Smooth muscle cell (in vitro differentiated cells): ENCODE results near the gene KCNE2. TPM values are rescaled to one million over a fixed set of nuclear protein-coding genes. Genes with fewer than 3 reads are reported as not detected.
"Not testable (repeated sequence)": the region's sequence is repeated elsewhere in the genome, so short reads cannot be mapped to it uniquely, and the experiment has no call there.

ENCODE experiments used
- DNase-seq: peaks from one replicate; lab custom pipeline; 2025; ENCODE audit not compliant: unreplicated experiment; lab: John Stamatoyannopoulos, UW
- H2AFZ ChIP-seq: fragments of 200-600 bp; sonication (generic); 2 replicates; pipeline ENCODE4 v1.6.0; 2016; ENCODE audit warnings: antibody characterized with exemption, low read depth, mild to moderate bottlenecking
- H3F3A ChIP-seq: fragments of 200-600 bp; sonication (generic); 2 replicates; pipeline ENCODE4 v1.6.0; 2017; ENCODE audit warnings: antibody characterized with exemption, low read depth
- H3K27ac ChIP-seq: fragments of 200-600 bp; sonication (generic); 2 replicates; pipeline ENCODE4 v1.5.1; 2016; ENCODE audit warnings: low read depth, mild to moderate bottlenecking
- H3K27me3 ChIP-seq: fragments of 200-600 bp; sonication (generic); 2 replicates; pipeline ENCODE4 v1.6.1; 2016; ENCODE audit warnings: low read depth, mild to moderate bottlenecking
- H3K36me3 ChIP-seq: fragments of 200-600 bp; sonication (generic); 2 replicates; pipeline ENCODE4 v1.5.1; 2016; ENCODE audit warnings: low read depth
- H3K4me1 ChIP-seq: fragments of 200-600 bp; sonication (generic); 2 replicates; pipeline ENCODE4 v1.5.1; 2016; ENCODE audit warnings: low read depth
- H3K4me2 ChIP-seq: fragments of 200-600 bp; sonication (generic); 2 replicates; pipeline ENCODE4 v1.6.0; 2016; ENCODE audit warnings: mild to moderate bottlenecking
- H3K4me3 ChIP-seq: fragments of 200-600 bp; sonication (generic); 2 replicates; pipeline ENCODE4 v1.5.1; 2016; ENCODE audit warnings: mild to moderate bottlenecking
- H3K79me2 ChIP-seq: fragments of 200-600 bp; sonication (generic); 2 replicates; pipeline ENCODE4 v1.6.0; 2016; ENCODE audit warnings: low read depth, mild to moderate bottlenecking
- H3K9ac ChIP-seq: fragments of 200-600 bp; sonication (generic); 2 replicates; pipeline ENCODE4 v1.6.0; 2016; ENCODE audit warnings: low read depth
- H3K9me3 ChIP-seq: fragments of 200-600 bp; sonication (generic); replicated peaks from 2 replicates; pipeline ENCODE4 v1.5.1; 2016; ENCODE audit warnings: low read depth
- H4K20me1 ChIP-seq: fragments of 200-600 bp; sonication (generic); 2 replicates; pipeline ENCODE4 v1.6.0; 2016; ENCODE audit warnings: low read depth
- WGBS: methylation state at CpG from one replicate; pipeline ENCODE4 v1.1.7; 2016; ENCODE audit warnings: low lambda C conversion rate; 5-methylcytosine and 5-hydroxymethylcytosine counted together
- polyA plus RNA-seq: library from polyadenylated mRNA; unstranded; fragments of >200 nt; fragmentation: Nextera tagmentation; extraction: Ambion mirVana; gene quantifications from 2 replicates; pipeline ENCODE4 v1.2.1, GENCODE V29; 2016
- total RNA-seq: library from RNA; depleted of rRNA; stranded (reverse); fragments of >200 nt; gene quantifications from 2 replicates; pipeline ENCODE4 v1.2.3, GENCODE V29; 2014

Gene KCNE2
- total and polyA plus RNA-seq, 2 experiments from 2014 or later: 1.1 TPM; not detected in 1

DNA sequence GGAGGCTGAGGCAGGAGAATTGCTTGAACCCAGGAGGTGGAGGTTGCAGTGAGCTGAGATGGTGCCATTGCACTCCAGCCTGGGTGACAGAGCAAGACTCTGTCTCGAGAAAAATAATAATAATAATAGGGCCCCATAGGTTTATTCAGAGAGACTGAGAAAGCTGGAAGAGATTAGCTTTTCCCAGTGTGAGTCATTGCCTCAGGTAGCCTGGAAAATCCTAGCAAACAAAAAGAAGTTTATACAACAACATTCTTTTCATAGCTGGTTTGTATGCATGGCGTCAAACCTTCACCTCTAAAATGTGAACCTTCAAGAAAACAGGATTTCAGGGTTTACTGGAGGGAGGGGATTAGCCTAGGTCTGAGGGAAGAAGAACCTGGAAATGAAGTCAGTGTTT, 19.3 kb downstream of the KCNE2 start:
- H3K4me2 ChIP-seq, H2AFZ ChIP-seq, DNase-seq, H3K27me3 ChIP-seq, H3K79me2 ChIP-seq, H3F3A ChIP-seq, H3K4me1 ChIP-seq, H3K36me3 ChIP-seq, H3K9me3 ChIP-seq, H3K4me3 ChIP-seq, H3K9ac ChIP-seq, H4K20me1 ChIP-seq, H3K27ac ChIP-seq: not testable (repeated sequence)
- WGBS: no CpG with 5 or more reads among the region's 2 CpGs

DNA sequence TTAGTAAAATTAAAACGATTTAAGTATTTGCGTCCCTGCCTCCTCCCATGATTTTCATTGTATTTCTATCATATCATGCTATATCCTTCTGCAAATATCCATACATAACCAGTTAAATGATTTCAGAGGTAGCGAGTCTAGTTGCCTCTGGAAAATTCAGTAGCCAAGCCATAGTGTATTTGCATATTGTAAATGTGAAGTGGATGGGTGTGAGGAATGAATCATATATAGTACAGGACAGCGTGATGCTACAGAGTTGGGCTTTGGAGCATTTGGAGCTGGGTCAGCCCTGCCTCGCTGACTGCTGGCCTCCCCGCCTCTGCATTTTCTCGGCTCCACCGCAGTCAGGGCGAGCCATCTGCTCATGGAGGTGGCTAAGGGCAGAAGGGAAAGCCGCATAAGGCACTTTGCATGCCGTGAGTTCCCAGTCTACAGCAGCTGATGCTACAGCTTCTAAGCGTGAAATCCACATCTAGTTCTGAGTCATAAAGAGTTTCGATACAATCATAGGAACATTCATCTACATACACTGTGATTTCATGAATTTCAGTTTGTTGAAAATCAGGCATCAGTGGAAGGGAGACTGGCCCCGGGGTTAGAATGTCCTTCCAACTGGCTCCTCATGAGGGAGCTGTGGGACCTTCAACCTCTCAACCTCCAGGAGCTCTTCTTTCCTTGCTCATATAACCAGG, 20.1 kb downstream of the KCNE2 start:
- H3K4me1 ChIP-seq, H3K9me3 ChIP-seq, H3K27ac ChIP-seq, H3K36me3 ChIP-seq, H3F3A ChIP-seq, H4K20me1 ChIP-seq, H3K4me3 ChIP-seq, H3K27me3 ChIP-seq, H2AFZ ChIP-seq, H3K9ac ChIP-seq, DNase-seq, H3K4me2 ChIP-seq, H3K79me2 ChIP-seq: not testable (repeated sequence)
- no CpG with 5 or more reads among the region's 14 CpGs for WGBS

DNA sequence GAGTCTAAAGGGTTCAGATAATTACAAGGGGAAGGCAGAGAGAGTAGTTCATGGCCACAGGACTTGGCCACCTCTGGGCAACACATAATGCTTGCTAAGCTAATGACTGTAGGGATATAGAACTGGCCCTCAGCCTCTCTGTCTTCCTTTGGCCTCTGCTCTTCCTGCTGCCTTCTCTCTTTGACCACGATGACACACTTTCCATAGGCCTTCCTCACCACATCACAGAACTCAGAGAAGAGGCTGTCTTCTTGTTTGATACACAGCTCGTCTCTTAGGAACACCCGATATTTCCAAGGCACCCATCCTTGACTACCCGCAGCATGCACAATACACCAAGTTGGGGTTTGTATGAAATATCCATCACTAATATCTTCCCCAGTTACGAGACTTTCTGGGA, 36.7 kb downstream of the KCNE2 start:
- H3K4me2 ChIP-seq, H4K20me1 ChIP-seq, DNase-seq, H3K27ac ChIP-seq, H3K9ac ChIP-seq, H3K79me2 ChIP-seq, H3F3A ChIP-seq, H2AFZ ChIP-seq, H3K9me3 ChIP-seq, H3K4me3 ChIP-seq, H3K36me3 ChIP-seq, H3K27me3 ChIP-seq, H3K4me1 ChIP-seq: not testable (repeated sequence)
- no CpG with 5 or more reads among the region's 5 CpGs for WGBS

DNA sequence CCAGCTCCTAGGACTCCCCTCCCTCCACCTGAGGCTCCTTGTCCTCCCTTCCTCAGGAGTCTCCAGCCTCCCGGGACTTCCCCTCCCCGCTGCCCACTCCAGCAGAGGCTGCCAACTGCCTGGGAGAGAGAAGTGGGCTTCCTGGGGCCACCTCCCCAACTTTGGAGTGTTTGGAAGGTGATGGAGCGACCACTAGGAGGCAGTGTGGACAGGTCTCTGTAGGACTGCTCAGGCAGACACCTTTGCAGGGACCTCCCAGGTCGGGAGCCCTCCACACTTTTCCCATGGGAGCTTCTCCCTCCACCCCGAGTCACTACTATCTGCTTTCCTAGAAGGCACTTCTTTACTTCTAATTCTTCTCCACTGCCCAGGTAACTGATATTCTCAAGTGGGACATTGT, 40.9 kb downstream of the KCNE2 start:
- not testable (repeated sequence) for H3K9ac ChIP-seq, H3K9me3 ChIP-seq, H3K4me2 ChIP-seq, DNase-seq, H4K20me1 ChIP-seq, H3K27me3 ChIP-seq, H3K27ac ChIP-seq, H3K4me1 ChIP-seq, H2AFZ ChIP-seq, H3K4me3 ChIP-seq, H3K79me2 ChIP-seq, H3F3A ChIP-seq, H3K36me3 ChIP-seq
- no CpG with 5 or more reads among the region's 5 CpGs for WGBS

DNA sequence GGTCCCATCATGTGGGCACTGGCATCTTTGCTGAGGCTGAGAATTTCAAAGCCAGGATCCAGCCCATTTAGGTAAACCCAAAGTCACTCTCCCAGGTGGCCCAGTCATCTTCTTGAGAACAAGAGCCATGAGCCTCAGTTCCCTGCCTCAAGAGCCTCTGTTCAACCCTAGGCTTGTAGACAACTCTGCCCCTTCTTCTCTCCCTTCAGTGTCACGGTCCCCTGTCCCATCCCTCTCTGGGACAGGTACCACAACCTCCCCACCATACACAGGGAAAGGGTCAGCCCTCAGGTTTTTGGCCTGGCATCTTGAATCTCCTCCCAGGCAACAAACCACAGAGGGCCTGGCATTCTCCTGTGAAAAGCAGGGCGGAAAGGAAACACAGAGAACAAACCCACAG, 41.9 kb downstream of the KCNE2 start:
- H3K79me2 ChIP-seq, H3K27ac ChIP-seq, H3K4me2 ChIP-seq, H3K27me3 ChIP-seq, H3K4me1 ChIP-seq, DNase-seq, H3F3A ChIP-seq, H3K4me3 ChIP-seq, H3K9ac ChIP-seq, H2AFZ ChIP-seq, H3K36me3 ChIP-seq, H4K20me1 ChIP-seq, H3K9me3 ChIP-seq: not testable (repeated sequence)
- no CpG with 5 or more reads among the region's 2 CpGs for WGBS

DNA sequence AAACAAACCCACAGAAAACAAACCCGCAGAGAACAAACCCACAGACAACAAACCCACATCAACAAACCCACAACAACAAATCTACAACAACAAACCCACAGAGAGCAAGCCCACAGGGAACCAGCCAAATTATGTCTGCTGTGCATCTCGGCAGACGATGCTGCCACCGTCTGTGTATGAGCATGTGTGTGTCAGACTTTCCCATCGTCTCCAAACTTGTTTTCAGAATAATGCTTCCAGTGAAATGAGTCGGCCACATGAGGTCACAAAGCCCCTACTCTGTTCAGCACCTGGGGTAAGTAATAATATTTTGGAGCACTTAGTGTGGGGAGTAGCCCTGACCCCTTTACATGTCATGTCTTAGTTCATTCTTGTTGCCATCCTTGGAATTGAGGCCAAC, 42.3 kb downstream of the KCNE2 start:
- not testable (repeated sequence) for H4K20me1 ChIP-seq, H3K4me1 ChIP-seq, H3K27ac ChIP-seq, H3K9me3 ChIP-seq, H3F3A ChIP-seq, H3K4me2 ChIP-seq, H3K79me2 ChIP-seq, H3K4me3 ChIP-seq, H3K36me3 ChIP-seq, DNase-seq, H2AFZ ChIP-seq, H3K9ac ChIP-seq, H3K27me3 ChIP-seq
- WGBS: no CpG with 5 or more reads among the region's 6 CpGs

DNA sequence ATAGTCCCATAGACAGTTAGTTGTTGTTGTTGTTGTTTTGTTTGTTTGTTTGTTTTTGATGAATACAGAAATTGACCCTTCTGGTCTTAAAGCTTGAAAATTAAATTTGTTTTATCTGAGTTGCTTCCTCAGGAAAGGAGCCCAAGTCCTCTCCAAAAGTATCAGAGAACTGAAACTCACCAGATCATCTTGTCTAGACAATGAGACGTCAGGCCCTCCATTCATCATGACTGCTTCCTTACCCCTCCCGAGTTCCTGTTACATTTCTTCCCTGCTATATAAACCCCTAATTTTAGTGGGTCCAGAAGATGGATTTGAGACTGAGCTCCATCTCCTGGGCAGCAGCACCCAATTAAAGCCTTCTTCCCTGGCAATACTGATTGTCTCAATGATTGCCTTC, 42.9 kb downstream of the KCNE2 start:
- not testable (repeated sequence) for H3K27ac ChIP-seq, H3K4me2 ChIP-seq, H3K9ac ChIP-seq, H3K79me2 ChIP-seq, H3K27me3 ChIP-seq, H3K4me3 ChIP-seq, H3K9me3 ChIP-seq, H2AFZ ChIP-seq, H3K36me3 ChIP-seq, DNase-seq, H3K4me1 ChIP-seq, H4K20me1 ChIP-seq, H3F3A ChIP-seq
- no CpG with 5 or more reads among the region's 2 CpGs for WGBS

DNA sequence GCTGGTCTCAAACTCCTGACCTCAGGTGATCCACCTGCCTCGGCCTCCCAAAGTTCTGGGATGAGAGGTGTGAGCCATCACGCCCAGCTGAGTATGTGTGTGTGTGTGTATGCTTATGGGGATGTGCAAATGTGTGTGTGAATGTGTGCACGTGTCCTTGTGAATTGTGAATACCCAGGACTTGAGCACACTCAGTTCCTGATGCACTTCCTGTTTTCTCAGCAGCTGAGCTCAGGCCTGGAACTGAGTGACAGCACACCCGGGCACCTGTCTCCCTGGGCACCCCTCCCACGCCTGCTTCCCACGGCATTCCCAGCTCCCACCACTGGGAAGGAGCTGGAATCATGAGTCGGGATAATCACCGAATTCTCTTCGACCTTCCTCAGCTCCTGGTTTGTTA, 43.5 kb downstream of the KCNE2 start:
- not testable (repeated sequence) for H3K9ac ChIP-seq, H3K9me3 ChIP-seq, H3K36me3 ChIP-seq, H3K4me2 ChIP-seq, H3K4me3 ChIP-seq, H3K79me2 ChIP-seq, H3K27me3 ChIP-seq, H2AFZ ChIP-seq, H3F3A ChIP-seq, DNase-seq, H4K20me1 ChIP-seq, H3K4me1 ChIP-seq, H3K27ac ChIP-seq
- no CpG with 5 or more reads among the region's 9 CpGs for WGBS
